Endothelial cell of umbilical vein (primary cell): ENCODE results near the gene TAS2R1. TPM values are rescaled to one million over a fixed set of nuclear protein-coding genes. Genes with fewer than 3 reads are reported as not detected.

Source experiments
- BruUV-seq: library from RNA; stranded (reverse); fragments of 400-500 nt; replicated peaks from 2 replicates; lab custom pipeline; 2021; lab: Mats Ljungman, UMichigan
- CTCF ChIA-PET: fragments of 300-600, 350-600 bp; sonication (Branson Sonifier 250); formaldehyde crosslinking; loops from one replicate; lab custom pipeline; 2021; ENCODE audit warnings: antibody characterized with exemption, inconsistent platforms; lab: Charles Lee
- POLR2A ChIA-PET: fragments of 300-600, 350-600 bp; sonication (Branson Sonifier 250); formaldehyde crosslinking; loops from one replicate; lab custom pipeline; 2021; ENCODE audit warnings: antibody characterized with exemption, inconsistent platforms; lab: Charles Lee
- DNase-seq: peaks from one replicate; pipeline ENCODE4 v3.0.0-alpha.2; 2011; ENCODE audit warnings: low read depth, low spot score
- FAIRE-seq: peaks from 2 replicates; lab custom pipeline; 2011; peaks lifted over from hg19 to GRCh38; lab: Jason Lieb, UNC
- H2AFZ ChIP-seq: 2 replicates; pipeline ENCODE4 v1.6.0; 2012; ENCODE audit warnings: low read depth, low read length, control low read depth, inconsistent platforms
- H3K27ac ChIP-seq: 2 replicates; pipeline ENCODE4 v1.5.1; 2011; ENCODE audit warnings: low read depth, mild to moderate bottlenecking, control low read depth, low read length, moderate library complexity; ENCODE audit not compliant: insufficient read depth
- H3K27me3 ChIP-seq, 2 experiments: 2 replicates each; pipeline versions ENCODE4 v1.6.0 to v1.6.1; 2011; ENCODE audit warnings: low read length in 2 of 2, mixed read lengths in 1 of 2; ENCODE audit not compliant: control insufficient read depth in 2 of 2, insufficient read depth in 2 of 2
- H3K36me3 ChIP-seq, 2 experiments: 2 replicates in 1 of 2; 3 replicates in 1 of 2; pipeline ENCODE4 v1.5.1; 2011; ENCODE audit warnings: low read length in 2 of 2, mild to moderate bottlenecking in 1 of 2, moderate library complexity in 1 of 2; ENCODE audit not compliant: control insufficient read depth in 2 of 2, insufficient read depth in 2 of 2; ENCODE audit errors: extremely low read depth in 1 of 2
- H3K4me1 ChIP-seq: 3 replicates; pipeline ENCODE4 v1.5.1; 2011; ENCODE audit warnings: mild to moderate bottlenecking, low read length; ENCODE audit not compliant: control insufficient read depth, insufficient read depth; ENCODE audit errors: extremely low read depth
- H3K4me2 ChIP-seq: 2 replicates; pipeline ENCODE4 v1.6.1; 2011; ENCODE audit warnings: low read length, control low read depth, mixed read lengths; ENCODE audit not compliant: insufficient read depth
- H3K4me3 ChIP-seq, 3 experiments: fragments of 200-600 bp in 1 of 3; sonication (generic), shearing (Covaris generic) in 1 of 3; replicated peaks in 1 of 3; 2 replicates each; pipeline ENCODE4 v1.5.1; 2011 to 2016; ENCODE audit warnings: control low read depth in 3 of 3, low read length in 3 of 3, mild to moderate bottlenecking in 2 of 3, inconsistent platforms in 1 of 3, low read depth in 1 of 3, moderate library complexity in 1 of 3; ENCODE audit not compliant: insufficient read depth in 1 of 3
- H3K79me2 ChIP-seq: 2 replicates; pipeline ENCODE4 v1.6.0; 2012; ENCODE audit warnings: low read length, inconsistent platforms; ENCODE audit not compliant: control insufficient read depth, insufficient read depth
- H3K9ac ChIP-seq: replicated peaks from 2 replicates; pipeline ENCODE3; 2011; ENCODE audit warnings: low read length, control low read depth; ENCODE audit not compliant: insufficient read depth; ENCODE audit errors: extremely low read depth
- H3K9me1 ChIP-seq: replicated peaks from 3 replicates; pipeline ENCODE4 v1.6.0; 2011; ENCODE audit warnings: mild to moderate bottlenecking, low read length; ENCODE audit not compliant: control insufficient read depth, insufficient read depth; ENCODE audit errors: extremely low read depth
- H3K9me3 ChIP-seq: replicated peaks from 2 replicates; pipeline ENCODE4 v1.5.1; 2012; ENCODE audit warnings: low read length, inconsistent platforms; ENCODE audit not compliant: control insufficient read depth, insufficient read depth
- H4K20me1 ChIP-seq: replicated peaks from 2 replicates; pipeline ENCODE3; 2011; ENCODE audit warnings: mild to moderate bottlenecking, low read length; ENCODE audit not compliant: control insufficient read depth, insufficient read depth; ENCODE audit errors: extremely low read depth
- CTCF ChIP-seq, 2 donors: IDR thresholded peaks; 1 replicate in 1 of 2; 2 replicates in 1 of 2; pipeline ENCODE4 v1.5.1; 2011; ENCODE audit warnings: low read length in 2 of 2, mild to moderate bottlenecking in 2 of 2, moderate library complexity in 2 of 2, control low read depth in 1 of 2, inconsistent platforms in 1 of 2, low read depth in 1 of 2; ENCODE audit not compliant: insufficient read depth in 1 of 2; ENCODE audit errors: extremely low read depth in 1 of 2
- JUN ChIP-seq: IDR thresholded peaks from 2 replicates; pipeline ENCODE4 v1.6.1; 2011; ENCODE audit warnings: borderline replicate concordance, low read depth; ENCODE audit not compliant: insufficient read length, insufficient read depth
- MAX ChIP-seq: IDR thresholded peaks from 2 replicates; pipeline ENCODE4 v1.6.1; 2011; ENCODE audit not compliant: insufficient read depth, insufficient read length
- MYC ChIP-seq: IDR thresholded peaks from one replicate; pipeline ENCODE4 v1.6.1; 2011; ENCODE audit warnings: mild to moderate bottlenecking, low read depth, low read length
- POLR2AphosphoS5 ChIP-seq: IDR thresholded peaks from 2 replicates; pipeline ENCODE4 v1.6.1; 2012; ENCODE audit warnings: low read depth, mild to moderate bottlenecking, control low read depth, low read length, moderate library complexity; ENCODE audit not compliant: insufficient read depth
- dilution Hi-C: fragments of 300-500 bp; cut with MboI; formaldehyde crosslinking; loops from one replicate; pipeline ENCODE4 v1.15.0; 2019; ENCODE audit warnings: low sequenced_read_pairs; ENCODE audit not compliant: extremely low pct_ligation_motif_present
- intact Hi-C: fragments of 100-400 bp; cut with micrococcal nuclease; formaldehyde crosslinking; loops from one replicate; pipeline ENCODE4 v1.10.0; 2022
- polyA plus RNA-seq, 4 experiments: library from polyadenylated mRNA; depleted of rRNA in 3 of 4; stranded (reverse) in 3 of 4; unstranded in 1 of 4; fragments of >200 nt; gene quantifications; 2 replicates each; pipeline versions ENCODE4 v1.2.1 to v1.2.3, GENCODE V29; 2011 to 2012; ENCODE audit warnings: missing spikeins in 1 of 4
- total RNA-seq: library from RNA; stranded (reverse); gene quantifications from 2 replicates; pipeline ENCODE4 v1.2.3, GENCODE V29; 2021

Gene TAS2R1
- total and polyA plus RNA-seq, 2 donors (not counting 3 experiments of a cell fraction or from before 2014, with no cell fraction given), result not detected

GRCh38 chr5:9617739-9618504, 12.2 kb downstream of the TAS2R1 start:
- no peaks in the 10 kb centered on the region for H3K36me3 ChIP-seq
- no peak overlapping the region for H3K4me2 ChIP-seq
- H3K4me3 ChIP-seq, result no peak overlapping the region
- dilution Hi-C loops, result no loop called here
- ChIA-PET POLR2A (no interaction called here), CTCF (no interaction called here)
- peaks cover 3% of the 10 kb centered on the region for H3K9me3 ChIP-seq
- no TSS peak for BruUV-seq
- H3K9me1 ChIP-seq, result no peaks in the 10 kb centered on the region
- H4K20me1 ChIP-seq, result no peaks in the 10 kb centered on the region
- H3K27ac ChIP-seq, result no peak overlapping the region
- intact Hi-C loops, result no loop called here
- FAIRE-seq, result no peak
- no peak overlapping the region for H2AFZ ChIP-seq
- no peaks in the 10 kb centered on the region for H3K27me3 ChIP-seq
- no peak for DNase-seq
- TF ChIP-seq POLR2AphosphoS5 (no peak), MAX (no peak), MYC (no peak), CTCF (IDR thresholded peaks at IDR 0.05; ENCODE audit: extremely low read depth in 1 of 2, insufficient read depth in 1 of 2, low read depth in 1 of 2, low read length in 2 of 2) (no peak), JUN (no peak)
- H3K79me2 ChIP-seq, result no peaks in the 10 kb centered on the region
- H3K4me1 ChIP-seq, result no peaks in the 10 kb centered on the region
- no peak overlapping the region for H3K9ac ChIP-seq
